Measurements from ENCODE around the gene HEXIM2. TPM values are rescaled to one million over a fixed set of nuclear protein-coding genes. Genes with fewer than 3 reads are reported as not detected.

Gene HEXIM2
- polyA plus RNA-seq, 1 of the 3 experiments (the other 2 are of a cell fraction), result 9.3 TPM

- Histone ChIP-seq H3F3A (replicated peaks; ENCODE audit: insufficient read depth) (peaks cover 13% of the 10 kb centered on the region), H3K4me2 (no peak overlapping the region), H3K4me1 (ENCODE audit: control insufficient read depth in 1 of 2, insufficient read depth in 2 of 2, low read depth in 1 of 2, low read length in 1 of 2) (peaks cover 18 to 29% of the 10 kb centered on the region in 2 experiments; a peak in 3 of 4 replicates), H3K36me3 (replicated peaks in 1 of 2; ENCODE audit: control insufficient read depth in 1 of 2, insufficient read depth in 2 of 2, low read length in 1 of 2) (peaks cover 10 to 11% of the 10 kb centered on the region in 2 experiments), H3K9me3 (no peaks in the 10 kb centered on the region), H4K20me1 (ENCODE audit: insufficient read depth) (no peaks in the 10 kb centered on the region), H3K79me2 (ENCODE audit: insufficient read depth) (peaks cover 46% of the 10 kb centered on the region), H3K4me3 (ENCODE audit: low read depth in 2 of 2, low read length in 1 of 2) (no peak overlapping the region), H3K27ac (ENCODE audit: low read depth in 2 of 2, low read length in 1 of 2) (no peak overlapping the region), H3K9ac (no peak overlapping the region), H2AFZ (ENCODE audit: low read depth) (no peak overlapping the region), H3K27me3 (ENCODE audit: insufficient read depth) (no peaks in the 10 kb centered on the region), H3K9me2 (no peaks in the 10 kb centered on the region)
- ChIA-PET CTCF (interaction anchor here (3.9 to 9.1 kb wide), 2 partner anchors 11 to 22 kb away, joined by 29 to 169 read pairs; partner anchors contain the start of genes ACBD4 and PLCD3), POLR2A (no interaction called here)
- WGBS (ENCODE audit: low lambda C conversion rate), result 95% methylated on average over 34 of the region's 45 CpGs
- DNase-seq, result no peak
- TF ChIP-seq TEAD4 (IDR thresholded peaks at IDR 0.05; ENCODE audit: borderline replicate concordance, insufficient read depth) (no peak), EP300 (IDR thresholded peaks at IDR 0.05; ENCODE audit: borderline replicate concordance in 1 of 2, low read depth in 1 of 2, low read length in 1 of 2) (no peak), NFIC (IDR thresholded peaks at IDR 0.05; ENCODE audit: borderline replicate concordance) (no peak), IRF3 (IDR thresholded peaks at IDR 0.05; ENCODE audit: low read depth, low read length) (no peak), TAF1 (IDR thresholded peaks at IDR 0.05; ENCODE audit: borderline replicate concordance, low read depth, low read length) (no peak), FOXM1 (IDR thresholded peaks at IDR 0.05; ENCODE audit: low read depth) (no peak), GATA2 (CRISPR knock-in tag; IDR thresholded peaks at IDR 0.05) (no peak), RCOR1 (IDR thresholded peaks at IDR 0.05; ENCODE audit: low read length) (no peak), FOXJ3 (CRISPR knock-in tag; IDR thresholded peaks at IDR 0.05) (no peak), MXI1 (IDR thresholded peaks at IDR 0.05; ENCODE audit: low read depth, low read length) (no peak), RAD21 (IDR thresholded peaks at IDR 0.05; ENCODE audit: low read length) (no peak), SMC3 (IDR thresholded peaks at IDR 0.05; ENCODE audit: low read depth, low read length) (no peak), POLR2AphosphoS5 (IDR thresholded peaks at IDR 0.05; ENCODE audit: low read depth, low read length) (no peak), GABPA (IDR thresholded peaks at IDR 0.05; ENCODE audit: low read depth) (no peak)
- TF ChIP-seq, protein P1, sequence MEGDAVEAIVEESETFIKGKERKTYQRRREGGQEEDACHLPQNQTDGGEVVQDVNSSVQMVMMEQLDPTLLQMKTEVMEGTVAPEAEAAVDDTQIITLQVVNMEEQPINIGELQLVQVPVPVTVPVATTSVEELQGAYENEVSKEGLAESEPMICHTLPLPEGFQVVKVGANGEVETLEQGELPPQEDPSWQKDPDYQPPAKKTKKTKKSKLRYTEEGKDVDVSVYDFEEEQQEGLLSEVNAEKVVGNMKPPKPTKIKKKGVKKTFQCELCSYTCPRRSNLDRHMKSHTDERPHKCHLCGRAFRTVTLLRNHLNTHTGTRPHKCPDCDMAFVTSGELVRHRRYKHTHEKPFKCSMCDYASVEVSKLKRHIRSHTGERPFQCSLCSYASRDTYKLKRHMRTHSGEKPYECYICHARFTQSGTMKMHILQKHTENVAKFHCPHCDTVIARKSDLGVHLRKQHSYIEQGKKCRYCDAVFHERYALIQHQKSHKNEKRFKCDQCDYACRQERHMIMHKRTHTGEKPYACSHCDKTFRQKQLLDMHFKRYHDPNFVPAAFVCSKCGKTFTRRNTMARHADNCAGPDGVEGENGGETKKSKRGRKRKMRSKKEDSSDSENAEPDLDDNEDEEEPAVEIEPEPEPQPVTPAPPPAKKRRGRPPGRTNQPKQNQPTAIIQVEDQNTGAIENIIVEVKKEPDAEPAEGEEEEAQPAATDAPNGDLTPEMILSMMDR (IDR thresholded peaks at IDR 0.05), result no peak
- TF ChIP-seq, protein P2, sequence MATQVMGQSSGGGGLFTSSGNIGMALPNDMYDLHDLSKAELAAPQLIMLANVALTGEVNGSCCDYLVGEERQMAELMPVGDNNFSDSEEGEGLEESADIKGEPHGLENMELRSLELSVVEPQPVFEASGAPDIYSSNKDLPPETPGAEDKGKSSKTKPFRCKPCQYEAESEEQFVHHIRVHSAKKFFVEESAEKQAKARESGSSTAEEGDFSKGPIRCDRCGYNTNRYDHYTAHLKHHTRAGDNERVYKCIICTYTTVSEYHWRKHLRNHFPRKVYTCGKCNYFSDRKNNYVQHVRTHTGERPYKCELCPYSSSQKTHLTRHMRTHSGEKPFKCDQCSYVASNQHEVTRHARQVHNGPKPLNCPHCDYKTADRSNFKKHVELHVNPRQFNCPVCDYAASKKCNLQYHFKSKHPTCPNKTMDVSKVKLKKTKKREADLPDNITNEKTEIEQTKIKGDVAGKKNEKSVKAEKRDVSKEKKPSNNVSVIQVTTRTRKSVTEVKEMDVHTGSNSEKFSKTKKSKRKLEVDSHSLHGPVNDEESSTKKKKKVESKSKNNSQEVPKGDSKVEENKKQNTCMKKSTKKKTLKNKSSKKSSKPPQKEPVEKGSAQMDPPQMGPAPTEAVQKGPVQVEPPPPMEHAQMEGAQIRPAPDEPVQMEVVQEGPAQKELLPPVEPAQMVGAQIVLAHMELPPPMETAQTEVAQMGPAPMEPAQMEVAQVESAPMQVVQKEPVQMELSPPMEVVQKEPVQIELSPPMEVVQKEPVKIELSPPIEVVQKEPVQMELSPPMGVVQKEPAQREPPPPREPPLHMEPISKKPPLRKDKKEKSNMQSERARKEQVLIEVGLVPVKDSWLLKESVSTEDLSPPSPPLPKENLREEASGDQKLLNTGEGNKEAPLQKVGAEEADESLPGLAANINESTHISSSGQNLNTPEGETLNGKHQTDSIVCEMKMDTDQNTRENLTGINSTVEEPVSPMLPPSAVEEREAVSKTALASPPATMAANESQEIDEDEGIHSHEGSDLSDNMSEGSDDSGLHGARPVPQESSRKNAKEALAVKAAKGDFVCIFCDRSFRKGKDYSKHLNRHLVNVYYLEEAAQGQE (IDR thresholded peaks at IDR 0.05; ENCODE audit: low read depth, low read length), result no peak
- TF ChIP-seq, protein P3, sequence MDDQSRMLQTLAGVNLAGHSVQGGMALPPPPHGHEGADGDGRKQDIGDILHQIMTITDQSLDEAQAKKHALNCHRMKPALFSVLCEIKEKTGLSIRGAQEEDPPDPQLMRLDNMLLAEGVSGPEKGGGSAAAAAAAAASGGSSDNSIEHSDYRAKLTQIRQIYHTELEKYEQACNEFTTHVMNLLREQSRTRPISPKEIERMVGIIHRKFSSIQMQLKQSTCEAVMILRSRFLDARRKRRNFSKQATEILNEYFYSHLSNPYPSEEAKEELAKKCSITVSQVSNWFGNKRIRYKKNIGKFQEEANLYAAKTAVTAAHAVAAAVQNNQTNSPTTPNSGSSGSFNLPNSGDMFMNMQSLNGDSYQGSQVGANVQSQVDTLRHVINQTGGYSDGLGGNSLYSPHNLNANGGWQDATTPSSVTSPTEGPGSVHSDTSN (IDR thresholded peaks at IDR 0.05), result no peak
Measured at GRCh38 chr17:45121055-45121454, 40.6 kb upstream of the HEXIM2 start.
